ENCODE data around the gene NPC2. TPM values are rescaled to one million over a fixed set of nuclear protein-coding genes. Genes with fewer than 3 reads are reported as not detected.

NPC2 gene
- total and polyA plus RNA-seq, 2 donors (not counting 3 experiments of a cell fraction or from before 2014, with no cell fraction given), result 203 to 406 TPM

DNA sequence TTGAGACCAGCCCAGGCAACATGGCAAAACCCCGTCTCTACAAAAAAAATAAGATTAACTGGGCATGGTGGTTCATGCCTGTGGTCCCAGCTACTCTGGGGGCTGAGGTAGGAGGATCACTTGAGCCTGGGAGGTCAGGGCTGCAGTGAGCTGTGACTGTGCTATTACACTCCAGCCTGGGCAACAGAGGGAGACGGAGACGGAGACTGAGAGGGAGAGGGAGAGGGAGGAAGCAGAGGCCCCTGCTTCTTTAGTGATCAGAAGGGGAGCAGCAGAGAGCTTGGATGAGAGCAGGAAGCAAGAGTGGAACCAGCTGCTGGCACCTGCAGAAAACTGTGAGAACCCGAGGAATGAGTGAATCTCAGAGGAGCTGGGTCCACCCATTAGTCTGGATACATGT lies 46.4 kb upstream of the NPC2 start:
- POLR2A ChIA-PET, result no interaction called here
- dilution Hi-C loops (cut with MboI; ENCODE audit: extremely low pct_ligation_motif_present, low sequenced_read_pairs), result no loop called here
- Histone ChIP-seq H3K27ac (ENCODE audit: insufficient read depth, low read depth, low read length) (no peak overlapping the region), H3K9ac (replicated peaks; ENCODE audit: extremely low read depth, insufficient read depth, low read length) (no peak overlapping the region), H3K36me3 (ENCODE audit: control insufficient read depth in 2 of 2, extremely low read depth in 1 of 2, insufficient read depth in 2 of 2, low read length in 2 of 2) (peaks cover 18 to 36% of the 10 kb centered on the region in 2 experiments), H3K4me3 (replicated peaks in 1 of 3; ENCODE audit: insufficient read depth in 1 of 3, low read depth in 1 of 3, low read length in 3 of 3) (no peak overlapping the region), H3K27me3 (ENCODE audit: control insufficient read depth in 2 of 2, insufficient read depth in 2 of 2, low read length in 2 of 2) (no peaks in the 10 kb centered on the region), H3K9me1 (replicated peaks; ENCODE audit: control insufficient read depth, extremely low read depth, insufficient read depth, low read length) (no peaks in the 10 kb centered on the region), H3K4me1 (ENCODE audit: control insufficient read depth, extremely low read depth, insufficient read depth, low read length) (no peaks in the 10 kb centered on the region), H3K4me2 (ENCODE audit: insufficient read depth, low read length) (no peak overlapping the region), H2AFZ (ENCODE audit: low read depth, low read length) (no peak overlapping the region), H4K20me1 (replicated peaks; ENCODE audit: control insufficient read depth, extremely low read depth, insufficient read depth, low read length) (no peaks in the 10 kb centered on the region), H3K79me2 (ENCODE audit: control insufficient read depth, insufficient read depth, low read length) (no peaks in the 10 kb centered on the region), H3K9me3 (replicated peaks; ENCODE audit: control insufficient read depth, insufficient read depth, low read length) (no peaks in the 10 kb centered on the region)
- TF ChIP-seq EZH2 (IDR thresholded peaks at IDR 0.05; ENCODE audit: borderline replicate concordance, low read depth, low read length, severe bottlenecking), result no peak
- no peak for TF ChIP-seq JUN (IDR thresholded peaks at IDR 0.05; ENCODE audit: borderline replicate concordance, insufficient read depth, insufficient read length, low read depth)
- no peak for TF ChIP-seq GATA2 (IDR thresholded peaks at IDR 0.05; ENCODE audit: insufficient read depth, insufficient read length, low read depth, low read length)
- TF ChIP-seq, protein P1, sequence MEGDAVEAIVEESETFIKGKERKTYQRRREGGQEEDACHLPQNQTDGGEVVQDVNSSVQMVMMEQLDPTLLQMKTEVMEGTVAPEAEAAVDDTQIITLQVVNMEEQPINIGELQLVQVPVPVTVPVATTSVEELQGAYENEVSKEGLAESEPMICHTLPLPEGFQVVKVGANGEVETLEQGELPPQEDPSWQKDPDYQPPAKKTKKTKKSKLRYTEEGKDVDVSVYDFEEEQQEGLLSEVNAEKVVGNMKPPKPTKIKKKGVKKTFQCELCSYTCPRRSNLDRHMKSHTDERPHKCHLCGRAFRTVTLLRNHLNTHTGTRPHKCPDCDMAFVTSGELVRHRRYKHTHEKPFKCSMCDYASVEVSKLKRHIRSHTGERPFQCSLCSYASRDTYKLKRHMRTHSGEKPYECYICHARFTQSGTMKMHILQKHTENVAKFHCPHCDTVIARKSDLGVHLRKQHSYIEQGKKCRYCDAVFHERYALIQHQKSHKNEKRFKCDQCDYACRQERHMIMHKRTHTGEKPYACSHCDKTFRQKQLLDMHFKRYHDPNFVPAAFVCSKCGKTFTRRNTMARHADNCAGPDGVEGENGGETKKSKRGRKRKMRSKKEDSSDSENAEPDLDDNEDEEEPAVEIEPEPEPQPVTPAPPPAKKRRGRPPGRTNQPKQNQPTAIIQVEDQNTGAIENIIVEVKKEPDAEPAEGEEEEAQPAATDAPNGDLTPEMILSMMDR (IDR thresholded peaks at IDR 0.05; ENCODE audit: extremely low read depth in 1 of 2, insufficient read depth in 1 of 2, low read depth in 1 of 2, low read length in 2 of 2), result no peak
- TF ChIP-seq POLR2AphosphoS5 (IDR thresholded peaks at IDR 0.05; ENCODE audit: insufficient read depth, low read depth, low read length), result no peak
- no peak for TF ChIP-seq MYC (IDR thresholded peaks at IDR 0.05; ENCODE audit: low read depth, low read length)
- no peak for TF ChIP-seq POLR2A (IDR thresholded peaks at IDR 0.05; ENCODE audit: low read depth, low read length)
- TF ChIP-seq, protein P2, sequence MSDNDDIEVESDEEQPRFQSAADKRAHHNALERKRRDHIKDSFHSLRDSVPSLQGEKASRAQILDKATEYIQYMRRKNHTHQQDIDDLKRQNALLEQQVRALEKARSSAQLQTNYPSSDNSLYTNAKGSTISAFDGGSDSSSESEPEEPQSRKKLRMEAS (IDR thresholded peaks at IDR 0.05; ENCODE audit: insufficient read depth, insufficient read length), result no peak
- TF ChIP-seq FOS (IDR thresholded peaks at IDR 0.05; ENCODE audit: borderline replicate concordance, insufficient read depth, low read length), result no peak
- BruUV-seq (replicated peaks), result no TSS peak
- FAIRE-seq (no peak), DNase-seq (ENCODE audit: low read depth, low spot score) (no peak)
- CTCF ChIA-PET, result interaction anchor here (1.4 kb wide), 1 partner anchor 70 kb away, joined by 4 read pairs; no protein-coding TSS in a partner anchor
- intact Hi-C loops (cut with micrococcal nuclease), result no loop called here
